ENCODE measurements around the gene ANO2.
A peak's percentile ranks its signal among the peaks of the same experiment; 100 is the strongest.

Gene ANO2

GRCh38 chr12:5945071-5946008 is at the start of gene ANO2:
TSS of gene ANO2 (minus strand) at chr12:5945259. CDS start at chr12:5945217, 42 bp downstream.
- no peak within 1 kb of the TSS for H3K27ac ChIP-seq
- no peak for TF ChIP-seq CTCF (IDR thresholded peaks at IDR 0.05)
- H3K36me3 ChIP-seq = no peaks in the 10 kb centered on the region
- DNase-seq = no peak
- H3K4me3 ChIP-seq = peak within 1 kb of the TSS; percentile 34 to 52
- intact Hi-C loops (cut with DNase I; ENCODE audit: low total_unique reads) = no loop called here
- no peaks in the 10 kb centered on the region for H3K9me3 ChIP-seq
- peaks cover 0 to 15% (median 7%) of the 10 kb centered on the region in 4 donors for H3K4me1 ChIP-seq
- peaks cover 0 to 48% of the 10 kb centered on the region in 2 donors for H3K27me3 ChIP-seq

- no peak for DNase-seq
- H3K4me1 ChIP-seq = peaks cover 0 to 4% (median 0%) of the 10 kb centered on the region in 4 donors
- intact Hi-C loops (cut with DNase I; ENCODE audit: low total_unique reads) = loop anchor here (2.0 to 5.0 kb wide), 2 partner anchors 45 to 293 kb away; no protein-coding TSS in a partner anchor
- H3K4me3 ChIP-seq = no peak overlapping the region
- TF ChIP-seq CTCF (IDR thresholded peaks at IDR 0.05) = no peak
- no peak overlapping the region for H3K27ac ChIP-seq
- H3K9me3 ChIP-seq = no peaks in the 10 kb centered on the region
- H3K36me3 ChIP-seq = no peaks in the 10 kb centered on the region
- H3K27me3 ChIP-seq = no peaks in the 10 kb centered on the region
These were observed 44.6 kb upstream of the ANO2 start for GRCh38 chr12:5989621-5990020.

GRCh38 chr12:5988659-5989116 is 43.6 kb upstream of the ANO2 start:
- intact Hi-C loops (cut with DNase I; ENCODE audit: low total_unique reads) = loop anchor here (2.0 to 5.0 kb wide), 2 partner anchors 46 to 294 kb away; no protein-coding TSS in a partner anchor
- Histone ChIP-seq H3K36me3 (no peaks in the 10 kb centered on the region), H3K4me1 (peaks cover 0 to 4% (median 0%) of the 10 kb centered on the region in 4 donors), H3K27ac (no peak overlapping the region), H3K27me3 (no peaks in the 10 kb centered on the region), H3K4me3 (no peak overlapping the region), H3K9me3 (no peaks in the 10 kb centered on the region)
- DNase-seq = peak; percentile 69 to 79
- TF ChIP-seq CTCF (IDR thresholded peaks at IDR 0.05) = peak; percentile 93 to 96

- no peaks in the 10 kb centered on the region for H3K9me3 ChIP-seq
- peaks cover 0 to 4% (median 0%) of the 10 kb centered on the region in 4 donors for H3K4me1 ChIP-seq
- intact Hi-C loops (cut with DNase I; ENCODE audit: low total_unique reads) = loop anchor here (2.0 to 5.0 kb wide), 2 partner anchors 47 to 294 kb away; no protein-coding TSS in a partner anchor
- DNase-seq = no peak
- H3K27ac ChIP-seq = no peak overlapping the region
- TF ChIP-seq CTCF (IDR thresholded peaks at IDR 0.05) = no peak
- H3K36me3 ChIP-seq = no peaks in the 10 kb centered on the region
- no peak overlapping the region for H3K4me3 ChIP-seq
- no peaks in the 10 kb centered on the region for H3K27me3 ChIP-seq
These were observed 43.0 kb upstream of the ANO2 start for GRCh38 chr12:5988088-5988487.

GRCh38 chr12:5987573-5987972 is 42.5 kb upstream of the ANO2 start:
- Histone ChIP-seq H3K4me1 (peaks cover 0 to 4% (median 0%) of the 10 kb centered on the region in 4 donors), H3K36me3 (no peaks in the 10 kb centered on the region), H3K4me3 (no peak overlapping the region), H3K27me3 (no peaks in the 10 kb centered on the region), H3K9me3 (no peaks in the 10 kb centered on the region), H3K27ac (no peak overlapping the region)
- DNase-seq = no peak
- no peak for TF ChIP-seq CTCF (IDR thresholded peaks at IDR 0.05)
- intact Hi-C loops (cut with DNase I; ENCODE audit: low total_unique reads) = loop anchor here (5.0 kb wide), 1 partner anchor 295 kb away; no protein-coding TSS in a partner anchor
